Erythroblast (primary cell): ENCODE data around the gene OR2AT4.

ENCODE experiments used
- GATA1 ChIP-seq: IDR thresholded peaks from 2 replicates; pipeline ENCODE4 v1.6.1; 2011; ENCODE audit warnings: low read depth, mild to moderate bottlenecking, control low read depth, low read length, moderate library complexity
- POLR2A ChIP-seq: IDR thresholded peaks from 2 replicates; pipeline ENCODE4 v1.6.1; 2011; ENCODE audit warnings: mild to moderate bottlenecking, low read length

DNA sequence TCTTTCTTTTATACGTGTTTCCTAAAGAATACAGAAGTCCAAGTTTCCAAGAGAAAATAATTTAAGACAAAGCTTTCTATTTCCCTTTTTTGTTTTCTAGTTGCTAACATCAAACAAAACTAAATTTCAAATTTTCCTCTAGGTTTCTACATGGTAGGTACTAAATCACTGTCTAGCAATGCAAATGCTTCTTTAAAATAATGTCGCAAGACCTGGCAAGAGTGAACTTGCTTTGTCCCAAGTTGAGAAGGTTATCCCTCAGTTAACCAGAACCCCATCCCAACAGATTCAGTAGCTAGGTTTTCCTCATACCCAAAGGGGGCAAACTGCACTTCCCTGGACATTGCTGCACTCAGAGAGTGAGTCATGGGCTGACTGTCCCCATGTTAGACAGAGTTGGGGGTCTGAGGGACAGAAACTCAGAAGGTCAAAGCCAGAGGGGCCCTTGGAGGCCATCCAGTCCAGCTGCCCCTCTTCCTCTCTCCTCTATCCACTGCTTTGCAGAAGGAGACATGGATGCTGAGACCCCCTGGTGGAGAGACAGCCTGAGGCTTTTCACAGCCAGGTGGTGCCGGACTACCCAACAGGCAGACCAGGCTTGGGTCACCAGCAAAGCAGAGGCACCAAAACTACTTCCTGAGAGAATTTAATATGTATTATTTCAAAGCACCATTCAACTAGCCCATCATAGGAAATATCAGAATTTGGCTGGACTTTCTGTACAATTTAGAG is 23.1 kb downstream of the OR2AT4 start:
- TF ChIP-seq POLR2A = no peak
- no peak for TF ChIP-seq GATA1
